Stimulated activated CD4-positive, alpha-beta T cell treated with anti-CD3 and anti-CD28 coated beads, Interleukin-12 subunit alpha, Interleukin-12 subunit beta, amount 100 ng/mL, for 4 hours (primary cell): ENCODE measurements around the gene EPHB4.

Experiments
- DNase-seq: peaks from one replicate; pipeline ENCODE4 v3.0.0-alpha.2; 2020

Gene EPHB4

GRCh38 chr7:100854146-100854895, 27.0 kb upstream of the EPHB4 start:
- no peak for DNase-seq

GRCh38 chr7:100852048-100852872, 24.9 kb upstream of the EPHB4 start, which contains the start of gene SLC12A9:
TSS of gene SLC12A9 (plus strand) at chr7:100852713. CDS start at chr7:100854198, 1,485 bp downstream.
- peak; percentile 85 for DNase-seq

GRCh38 chr7:100847360-100847759, 20.0 kb upstream of the EPHB4 start:
- no peak for DNase-seq

- no peak for DNase-seq
These were observed 13.3 kb upstream of the EPHB4 start for GRCh38 chr7:100840470-100841100.

- no peak for DNase-seq
These were observed 12.0 kb upstream of the EPHB4 start for GRCh38 chr7:100839361-100839760.

- DNase-seq: peak; percentile 74
These were observed 9.9 kb upstream of the EPHB4 start for GRCh38 chr7:100837099-100837836.

GRCh38 chr7:100836812-100837098, 9.4 kb upstream of the EPHB4 start:
- no peak for DNase-seq

- no peak for DNase-seq
These were observed 8.8 kb upstream of the EPHB4 start for GRCh38 chr7:100835903-100836811.

GRCh38 chr7:100832281-100832633, 4.9 kb upstream of the EPHB4 start:
- DNase-seq: no peak

GRCh38 chr7:100830396-100830795, 3.1 kb upstream of the EPHB4 start:
- DNase-seq: no peak

GRCh38 chr7:100829150-100829716, 1.9 kb upstream of the EPHB4 start:
- no peak for DNase-seq

- DNase-seq: no peak
These were observed 601 bp downstream of the EPHB4 start for GRCh38 chr7:100826514-100827329.

GRCh38 chr7:100825751-100826513, 1.4 kb downstream of the EPHB4 start:
- DNase-seq: no peak

GRCh38 chr7:100825215-100825671, 2.1 kb downstream of the EPHB4 start:
- no peak for DNase-seq

GRCh38 chr7:100824499-100825214, 2.7 kb downstream of the EPHB4 start:
- DNase-seq: no peak

- no peak for DNase-seq
These were observed 3.8 kb downstream of the EPHB4 start for GRCh38 chr7:100823534-100823933.

GRCh38 chr7:100823140-100823525, 4.2 kb downstream of the EPHB4 start:
- DNase-seq: no peak

- no peak for DNase-seq
These were observed 4.8 kb downstream of the EPHB4 start for GRCh38 chr7:100822236-100823139.
